IPS-NIHi7 (cell line): ENCODE data around the gene RSPH4A.
"Not testable (repeated sequence)": the region's sequence is repeated elsewhere in the genome, so short reads cannot be mapped to it uniquely, and the experiment has no call there.

Experiments used
- DNase-seq: peaks from one replicate; pipeline ENCODE4 v3.0.0; 2012; ENCODE audit warnings: mixed read lengths; ENCODE audit errors: extremely low spot score

The RSPH4A gene

GRCh38 chr6:116615937-116616736, at the start of gene RSPH4A:
RSPH4A (plus strand) TSS chr6:116616479; CDS start chr6:116616624, 145 bp downstream.
- DNase-seq = peak; percentile 96

DNA sequence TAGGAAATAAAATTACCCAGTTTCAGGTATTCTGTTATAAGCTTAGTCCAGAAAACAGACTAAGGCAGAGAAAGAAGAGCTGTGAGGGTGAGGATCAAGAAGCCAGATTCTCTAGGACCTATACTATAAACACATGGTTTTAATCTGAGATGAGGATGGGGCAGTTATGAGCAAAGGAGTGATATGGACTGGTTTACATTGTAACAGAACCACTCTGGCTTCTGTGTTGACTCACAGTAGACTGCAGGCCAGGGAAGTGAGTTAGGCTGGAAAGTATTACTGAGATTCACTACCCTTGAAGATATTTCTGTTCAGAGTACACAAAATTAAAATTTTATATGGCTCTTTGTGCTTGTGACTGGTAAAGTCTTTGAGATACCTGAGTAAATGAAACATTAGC, 48.2 kb upstream of the RSPH4A start:
- no peak for DNase-seq

GRCh38 chr6:116568821-116569755, 47.2 kb upstream of the RSPH4A start:
- no peak for DNase-seq

DNA sequence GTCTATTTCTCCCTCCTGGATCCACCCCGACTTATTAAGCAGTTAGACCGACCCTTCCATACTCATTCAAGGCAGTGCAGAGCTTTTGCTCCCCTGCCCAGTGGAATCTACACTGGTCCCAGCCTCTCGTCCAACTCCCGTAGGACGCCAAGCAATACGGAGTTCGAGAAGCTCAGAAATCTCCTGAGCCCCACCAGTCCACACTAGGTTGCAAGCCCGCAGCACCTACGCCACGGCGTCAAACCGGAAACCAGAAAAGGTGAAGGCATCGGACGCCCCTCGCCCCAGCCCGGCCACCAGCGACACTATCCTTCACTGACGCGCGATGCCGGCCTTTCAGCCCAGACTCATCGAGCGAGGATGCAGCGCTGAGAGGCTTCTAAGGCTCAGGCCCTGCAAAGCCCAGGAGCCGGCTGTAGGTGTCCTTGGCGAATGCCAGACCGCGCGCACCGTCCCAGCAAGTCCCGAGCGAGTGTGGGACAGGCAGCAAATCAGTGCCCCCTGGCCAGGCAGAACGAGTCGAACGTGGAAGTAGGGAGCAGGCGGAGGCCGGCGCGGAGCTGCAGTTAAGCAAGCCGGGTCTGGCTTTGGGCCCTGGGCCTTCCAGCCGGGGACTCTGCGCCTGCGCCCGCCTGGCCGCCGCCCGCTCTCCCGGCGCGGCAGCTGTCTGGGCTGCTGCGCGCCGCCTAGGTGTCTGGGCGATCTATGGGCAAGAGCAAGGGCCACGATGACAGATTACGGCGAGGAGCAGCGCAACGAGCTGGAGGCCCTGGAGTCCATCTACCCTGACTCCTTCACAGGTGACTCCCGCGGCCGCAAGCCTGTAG, 45.2 kb upstream of the RSPH4A start, which contains the start of gene RWDD1:
Gene RWDD1, plus strand, starts transcription at position 649 of the 827 bp plus-strand sequence. Its CDS starts 79 bp downstream, at position 728.
- peak; percentile 98 for DNase-seq

GRCh38 chr6:116571683-116572000, 44.6 kb upstream of the RSPH4A start:
- DNase-seq = no peak

- peak; percentile 31 for DNase-seq
These were observed 44.1 kb upstream of the RSPH4A start for GRCh38 chr6:116572162-116572561.

GRCh38 chr6:116575227-116575626, 41.1 kb upstream of the RSPH4A start:
- no peak for DNase-seq

DNA sequence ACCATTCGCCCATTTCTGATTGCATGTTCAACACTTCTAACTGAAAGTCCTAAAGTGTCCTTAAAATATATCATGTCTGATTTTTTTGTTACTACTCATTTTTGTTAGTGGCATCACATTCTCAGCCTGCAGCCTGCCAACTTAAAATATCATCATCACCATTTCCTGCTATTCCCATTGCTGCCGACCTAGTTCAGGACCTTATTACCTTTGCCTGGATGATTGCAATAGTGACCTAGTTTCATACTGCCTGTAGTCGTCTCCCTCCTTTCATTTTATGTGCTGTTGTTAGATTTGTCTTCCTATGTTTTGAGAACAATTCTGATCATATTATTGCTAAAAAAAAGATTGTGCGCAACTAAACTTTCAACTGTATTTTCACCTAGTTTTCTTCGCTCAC, 38.8 kb upstream of the RSPH4A start:
- no peak for DNase-seq

GRCh38 chr6:116578335-116578734, 37.9 kb upstream of the RSPH4A start:
- DNase-seq = no peak

DNA sequence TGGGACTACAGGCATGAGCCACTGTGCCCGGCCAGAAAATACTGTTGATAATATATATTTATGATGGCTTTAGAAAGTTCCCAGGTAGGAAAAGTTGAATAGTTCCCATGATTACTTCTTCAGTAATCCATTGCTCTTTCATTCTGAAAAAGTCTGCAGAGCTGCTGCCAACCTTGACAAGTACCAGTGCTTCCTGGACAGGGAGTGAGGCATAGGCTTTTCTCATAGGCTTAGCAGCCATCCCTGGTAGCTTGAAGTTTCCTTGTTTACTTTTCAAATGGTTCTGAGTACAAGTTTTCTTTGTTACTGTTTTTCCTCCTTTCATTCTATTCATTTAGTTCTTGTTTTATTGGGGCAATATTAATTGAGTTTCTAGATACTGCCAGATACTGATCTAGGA, 37.1 kb upstream of the RSPH4A start:
- DNase-seq = no peak

DNA sequence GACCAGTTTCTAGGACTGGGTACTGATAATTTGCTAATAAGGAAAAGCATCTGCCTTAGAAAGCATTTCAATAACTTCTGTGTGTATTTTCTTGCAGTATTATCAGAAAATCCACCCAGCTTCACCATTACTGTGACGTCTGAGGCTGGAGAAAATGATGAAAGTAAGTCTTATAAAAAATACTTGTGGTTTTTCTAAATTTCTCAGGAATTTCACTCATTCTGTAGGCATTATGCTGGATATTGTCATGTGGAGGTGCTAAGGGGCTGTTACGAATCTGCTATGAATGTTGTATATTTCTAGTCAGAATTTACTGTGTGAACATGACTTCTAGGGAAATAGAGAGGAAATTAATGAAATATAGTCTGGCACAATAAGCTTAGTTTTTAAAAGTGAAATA, 36.1 kb upstream of the RSPH4A start:
- no peak for DNase-seq

- DNase-seq = no peak
These were observed 30.0 kb upstream of the RSPH4A start for GRCh38 chr6:116586276-116586675.

DNA sequence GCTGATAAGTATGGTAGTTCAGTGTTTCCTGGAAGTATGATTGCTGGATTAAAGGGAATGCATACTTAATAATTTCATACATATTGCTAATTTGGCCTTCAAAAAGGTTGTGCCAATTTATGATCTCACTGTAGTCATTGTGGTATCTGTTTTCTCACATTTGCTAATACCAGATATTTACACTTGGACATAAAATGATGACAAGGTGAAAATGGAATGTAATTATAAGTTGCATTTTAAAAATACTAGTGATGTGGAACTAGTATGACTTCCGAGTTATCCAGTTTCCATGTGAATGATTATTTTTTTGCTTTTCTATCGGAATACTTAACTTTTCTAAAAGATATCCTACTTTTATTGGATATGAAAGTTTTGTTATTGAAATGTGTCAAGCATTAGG, 29.5 kb upstream of the RSPH4A start:
- DNase-seq = no peak

DNA sequence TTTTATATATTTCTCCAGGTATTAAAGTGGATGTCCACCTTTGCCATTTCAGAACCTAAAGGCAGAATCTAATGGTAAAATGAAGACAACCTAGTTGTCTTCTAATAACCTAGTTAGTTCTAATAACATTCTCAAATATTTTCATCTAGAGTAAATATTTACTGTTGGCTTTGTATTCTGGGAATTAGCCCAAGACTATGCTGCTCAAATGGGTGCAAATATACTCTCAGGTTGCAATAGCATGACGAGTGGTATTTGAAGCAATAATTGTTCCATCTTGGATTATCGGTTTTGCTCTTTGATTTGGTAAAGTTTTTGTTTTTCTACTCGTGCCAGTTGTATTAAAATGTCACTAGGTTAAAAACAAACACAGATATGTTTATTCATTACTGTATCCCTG, 21.0 kb upstream of the RSPH4A start:
- DNase-seq = no peak

GRCh38 chr6:116596815-116597214, 19.5 kb upstream of the RSPH4A start:
- peak; percentile 44 for DNase-seq

- not testable (repeated sequence) for DNase-seq
These were observed 12.4 kb upstream of the RSPH4A start for GRCh38 chr6:116603916-116604315.

- DNase-seq = not testable (repeated sequence)
These were observed 11.4 kb upstream of the RSPH4A start for GRCh38 chr6:116604868-116605267.

DNA sequence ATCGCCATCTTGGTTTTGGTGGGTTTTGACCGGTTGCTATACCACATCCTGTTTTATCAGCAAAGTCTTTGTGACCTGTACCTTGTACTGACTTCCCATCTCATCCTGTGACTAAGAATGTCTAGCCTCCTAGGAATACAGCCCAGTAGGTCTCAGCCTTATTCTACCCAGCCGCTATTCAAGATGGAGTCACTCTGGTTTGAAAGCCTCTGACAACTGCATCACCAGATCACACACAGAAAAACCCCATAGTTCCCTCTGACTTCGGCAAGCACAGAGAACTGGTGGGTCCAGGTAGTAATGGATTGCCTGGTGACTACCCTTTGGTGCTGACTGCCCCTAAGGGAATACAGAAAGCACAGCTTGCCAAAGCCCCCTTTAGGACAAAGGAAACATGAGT, 10.3 kb upstream of the RSPH4A start:
- no peak for DNase-seq

DNA sequence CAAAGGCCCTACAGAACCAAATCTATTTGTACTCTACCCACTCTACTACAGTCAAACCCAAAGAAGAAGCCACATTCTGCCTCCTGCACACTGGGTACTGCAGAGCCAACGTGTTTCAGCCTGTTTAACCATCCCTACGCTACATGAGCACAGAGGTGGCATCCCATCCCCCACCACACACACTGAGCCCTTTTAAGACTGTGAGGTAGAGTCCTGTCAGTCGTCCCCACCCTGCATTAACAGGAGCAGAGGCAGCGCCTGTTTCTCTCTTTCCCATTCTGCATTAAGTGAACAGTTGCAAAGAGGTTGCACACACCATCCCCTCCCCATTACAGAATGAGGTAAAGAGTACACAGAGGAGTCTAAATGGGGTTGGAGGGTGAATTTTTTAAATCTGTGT, 5.2 kb upstream of the RSPH4A start:
- DNase-seq = peak; percentile 10

- peak; percentile 23 for DNase-seq
These were observed 416 bp downstream of the RSPH4A start for GRCh38 chr6:116616737-116617053.

DNA sequence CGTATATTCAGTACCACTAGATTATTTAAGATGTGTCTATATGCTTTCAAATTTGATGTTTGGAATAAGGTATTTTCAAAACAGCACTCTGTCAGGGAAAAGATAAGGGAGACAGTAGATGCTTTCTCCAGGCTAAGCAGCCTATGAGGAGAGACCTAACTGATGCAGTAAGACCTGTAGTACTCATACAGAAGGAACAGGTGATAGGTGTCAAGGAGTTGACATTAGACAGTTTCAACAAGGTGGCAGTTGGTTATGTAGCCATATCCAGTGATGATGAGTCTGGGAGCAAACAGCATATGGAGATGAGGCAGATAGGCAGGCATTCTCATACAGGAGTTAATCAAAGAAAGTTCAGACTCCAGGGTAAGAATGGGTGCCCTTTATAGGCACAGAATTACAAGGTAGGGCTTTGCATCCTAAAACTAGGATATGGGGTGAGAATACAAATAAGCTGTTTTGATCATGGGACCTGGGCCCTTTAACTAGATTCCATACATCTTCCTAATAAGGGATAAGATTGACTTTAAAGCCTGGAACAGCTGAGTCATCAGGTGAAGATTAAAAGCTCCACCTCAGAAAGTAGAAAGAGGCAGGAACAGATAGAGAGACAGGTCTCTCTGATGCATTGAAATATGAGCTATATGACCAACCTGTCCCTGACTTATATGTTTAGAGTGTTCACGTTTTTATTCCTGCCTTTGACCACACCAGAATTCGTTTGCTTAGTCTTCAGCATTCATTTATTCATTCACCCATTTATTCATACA, 7.9 kb downstream of the RSPH4A start:
- DNase-seq = no peak
